HG03095 (cell line): ENCODE results near the gene KLHL30.

ENCODE experiments used
- ATAC-seq: cut with Tn5 transposase; IDR thresholded peaks from one replicate; pipeline ENCODE4 v1.9.1; 2021; ENCODE audit warnings: moderate library complexity; ENCODE audit not compliant: unreplicated experiment

The KLHL30 gene

GRCh38 chr2:238117199-238118154 lies 21.0 kb upstream of the KLHL30 start:
- ATAC-seq: no peak

DNA sequence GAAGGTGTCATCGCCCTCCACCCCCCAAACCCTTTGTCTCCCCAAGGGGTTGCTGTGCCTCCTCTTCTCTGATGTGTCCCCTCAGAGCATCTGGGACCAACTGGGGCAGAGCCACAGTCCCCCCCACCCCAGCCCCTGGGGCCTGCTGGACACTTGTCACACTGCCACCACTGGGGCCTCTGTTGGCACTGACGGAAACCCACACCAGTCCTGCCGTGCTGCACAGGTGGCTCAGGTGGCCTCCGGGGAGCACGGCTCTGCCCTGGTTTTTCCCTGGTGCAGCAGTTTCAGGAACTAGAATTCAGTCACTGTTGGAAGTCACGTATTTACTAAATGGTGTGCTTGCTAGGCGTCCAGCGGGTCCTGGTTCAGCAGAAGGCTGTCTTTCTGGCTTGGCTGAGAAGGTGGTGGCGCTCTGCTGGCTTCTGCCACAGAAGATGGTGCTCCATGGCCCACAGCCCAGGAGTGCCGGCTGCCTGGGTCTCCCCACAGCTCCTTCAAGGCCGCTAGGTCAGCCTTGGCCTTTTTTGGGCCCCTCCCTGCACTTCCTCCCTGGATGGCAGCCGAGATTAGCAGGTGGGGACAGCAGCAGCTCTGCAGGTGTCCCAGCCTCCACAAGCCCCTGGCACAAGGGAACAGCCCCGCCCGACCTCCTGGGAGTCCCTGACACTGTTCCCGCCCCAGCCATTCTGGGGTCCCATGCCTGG lies 18.6 kb upstream of the KLHL30 start:
- no peak for ATAC-seq

DNA sequence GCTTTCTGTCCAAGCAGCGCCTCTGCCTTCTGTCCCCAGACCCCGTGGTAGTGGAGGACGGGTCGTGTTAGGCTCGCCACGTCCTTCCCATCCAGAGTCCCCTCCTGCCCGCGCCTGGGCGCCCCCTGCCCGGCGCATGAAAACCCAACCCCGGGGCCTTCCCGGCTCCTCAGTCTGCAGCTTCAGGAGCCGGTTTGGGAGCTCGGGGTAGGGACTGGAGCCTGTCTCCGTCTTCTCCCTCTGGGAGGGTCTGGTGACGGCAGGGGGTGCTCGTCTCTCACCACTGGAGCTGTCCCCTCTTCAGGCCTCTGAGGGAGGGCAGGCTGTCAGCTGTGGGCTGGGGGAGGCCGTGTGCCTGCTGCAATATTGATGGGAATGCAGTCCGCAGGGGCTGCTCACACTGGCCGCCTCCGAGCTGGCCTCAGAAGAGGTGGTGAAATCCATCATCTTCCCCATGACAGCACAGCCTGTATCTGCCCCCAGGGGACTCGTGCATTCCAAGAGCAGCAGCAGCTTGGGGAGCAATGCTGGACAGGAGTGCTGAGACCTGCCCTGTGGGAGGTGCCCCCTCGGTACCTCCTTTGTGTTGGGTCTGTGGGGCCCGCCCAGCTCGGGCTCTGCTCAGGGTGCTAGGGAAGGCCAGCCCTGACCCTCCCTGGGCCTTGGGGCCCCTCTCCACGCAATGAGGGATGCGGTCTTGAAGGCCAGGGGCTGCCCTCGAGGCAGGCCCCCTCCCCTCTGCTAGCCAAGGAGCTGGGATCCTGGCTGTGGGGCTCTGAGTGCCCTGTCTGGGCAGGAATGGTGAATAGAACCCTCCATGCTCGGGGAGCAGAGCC lies 17.8 kb upstream of the KLHL30 start:
- ATAC-seq: no peak

DNA sequence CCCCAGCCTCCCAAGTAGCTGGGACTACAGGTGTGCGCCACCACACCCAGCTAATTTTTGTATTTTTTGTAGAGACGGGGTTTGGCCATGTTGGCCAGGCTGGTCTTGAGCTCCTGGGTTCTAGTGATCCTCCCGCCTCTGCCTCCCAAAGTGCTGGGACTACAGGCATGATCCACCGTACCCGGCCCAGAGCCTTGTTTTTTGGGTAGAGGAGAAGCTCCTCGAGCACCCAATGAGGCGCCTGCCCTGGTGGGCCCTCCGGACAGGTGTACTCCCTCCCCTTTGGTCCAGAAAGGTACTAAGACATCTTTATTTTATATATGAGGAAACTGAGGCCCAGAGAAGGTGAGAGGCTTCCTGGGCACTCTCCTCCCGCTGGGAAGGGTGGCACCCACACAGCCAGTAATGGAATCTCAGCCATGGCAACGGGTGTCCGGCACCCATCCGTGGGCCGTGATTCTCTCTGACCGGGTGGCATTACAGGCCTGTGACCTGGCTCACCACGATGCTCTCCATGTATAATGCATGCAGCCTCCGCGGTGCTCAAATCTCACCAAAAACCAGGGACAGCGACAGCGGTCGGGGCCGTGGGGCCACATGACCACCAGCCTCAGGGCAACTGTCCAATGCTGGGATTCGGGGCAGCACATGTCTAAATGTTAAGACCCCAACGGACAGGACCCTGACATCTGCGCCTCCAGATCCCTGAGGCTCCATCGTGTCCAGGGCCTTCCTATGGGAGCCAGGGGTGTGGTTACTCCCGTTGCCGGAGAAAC lies 16.8 kb upstream of the KLHL30 start:
- no peak for ATAC-seq

DNA sequence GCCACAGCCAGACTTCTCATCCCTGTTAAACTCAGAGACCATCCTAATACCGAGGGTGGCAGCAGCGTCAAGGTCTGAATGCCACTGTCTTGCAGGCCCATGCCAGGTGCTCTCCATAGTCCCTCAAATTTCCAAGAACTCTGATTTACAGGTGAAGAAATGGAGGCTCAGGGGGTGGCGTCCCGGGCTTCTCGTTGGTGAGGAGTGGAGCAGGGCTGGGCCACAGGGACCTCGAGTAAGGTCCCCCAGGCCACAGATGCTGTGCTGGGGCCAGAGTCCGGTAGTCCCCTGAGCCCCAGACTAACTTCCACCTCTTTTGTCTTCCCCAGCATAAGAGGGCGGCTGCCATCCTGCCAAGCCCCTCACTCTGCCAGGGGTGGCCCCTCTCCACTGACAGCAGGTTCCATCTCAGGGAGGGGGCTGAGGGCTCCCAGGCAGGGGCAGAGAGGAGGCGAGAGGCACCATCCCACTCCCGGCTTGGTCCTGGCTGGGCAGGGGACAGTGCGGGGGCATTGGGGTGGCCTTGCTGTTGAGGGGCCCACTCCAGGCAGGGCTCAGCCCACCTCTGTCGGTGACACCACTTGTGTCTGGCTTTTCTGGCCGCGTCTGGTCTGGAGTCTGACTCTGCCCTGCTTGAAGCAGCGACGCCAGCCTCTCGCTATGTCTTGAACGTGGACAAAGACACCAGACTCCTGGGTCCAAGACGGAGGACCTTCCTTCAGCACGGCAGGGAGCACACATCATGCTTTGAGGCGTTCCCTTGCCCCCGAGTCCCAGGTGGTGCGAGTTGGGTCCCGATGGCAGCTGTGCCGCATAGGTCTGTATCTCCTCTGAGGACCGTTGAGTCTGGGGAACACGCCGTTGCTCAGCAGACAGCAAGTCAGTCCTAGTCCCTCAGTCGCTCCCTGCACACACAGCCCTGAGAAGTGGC lies 15.9 kb upstream of the KLHL30 start:
- no peak for ATAC-seq

- ATAC-seq: no peak
Observed at GRCh38 chr2:238123218-238123971, 15.1 kb upstream of the KLHL30 start.

- no peak for ATAC-seq
Observed at GRCh38 chr2:238123991-238124470, 14.4 kb upstream of the KLHL30 start.

DNA sequence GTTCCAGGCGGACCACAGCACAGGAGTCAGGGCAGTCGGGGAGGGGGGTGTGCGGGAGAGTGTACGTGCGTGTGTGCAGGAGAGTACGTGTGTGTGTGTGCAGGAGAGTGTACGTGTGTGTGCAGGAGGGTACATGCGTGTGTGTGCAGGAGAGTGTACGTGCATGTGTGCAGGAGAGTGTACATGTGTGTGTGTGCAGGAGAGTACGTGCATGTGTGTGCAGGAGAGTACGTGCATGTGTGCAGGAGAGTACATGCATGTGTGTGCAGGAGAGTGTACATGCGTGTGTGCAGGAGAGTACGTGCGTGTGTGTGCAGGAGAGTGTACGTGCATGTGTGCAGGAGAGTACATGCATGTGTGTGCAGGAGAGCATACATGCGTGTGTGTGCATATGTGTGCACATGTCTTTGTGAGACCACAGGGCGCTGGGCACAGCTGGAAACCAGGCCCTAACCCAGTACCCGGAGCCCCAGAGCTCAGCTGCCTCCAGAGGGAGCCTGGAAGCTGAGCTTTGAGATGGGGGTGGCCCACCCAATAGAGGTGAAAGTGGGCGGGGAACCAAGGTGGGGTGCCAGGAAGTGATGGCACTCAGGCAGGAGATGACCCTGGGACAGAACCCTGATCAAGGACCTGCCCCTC lies 13.9 kb upstream of the KLHL30 start:
- ATAC-seq: no peak

- ATAC-seq: no peak
Observed at GRCh38 chr2:238125127-238125885, 13.2 kb upstream of the KLHL30 start.

DNA sequence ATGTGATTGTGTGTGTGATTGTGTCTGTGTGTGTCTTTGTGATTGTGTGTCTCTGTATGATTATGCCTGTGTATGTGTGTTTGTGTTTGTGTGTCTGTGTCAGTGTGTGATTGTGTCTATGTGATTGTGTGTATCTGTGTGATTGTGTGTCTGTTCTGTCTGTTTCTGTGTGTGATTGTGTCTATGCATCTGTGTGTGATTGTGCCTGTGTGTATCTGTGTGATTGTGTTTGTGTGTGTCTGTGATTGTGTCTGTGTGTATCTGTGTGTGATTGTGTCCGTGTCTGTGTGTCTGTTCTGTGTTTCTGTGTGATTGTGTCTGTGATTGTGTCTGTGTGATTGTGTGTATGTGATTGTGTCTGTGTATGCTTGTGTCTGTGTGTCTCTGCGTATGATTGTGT lies 12.1 kb upstream of the KLHL30 start:
- ATAC-seq: no peak

GRCh38 chr2:238126775-238127164 lies 11.7 kb upstream of the KLHL30 start:
- ATAC-seq: no peak

- ATAC-seq: no peak
Observed at GRCh38 chr2:238127165-238128060, 11.1 kb upstream of the KLHL30 start.

DNA sequence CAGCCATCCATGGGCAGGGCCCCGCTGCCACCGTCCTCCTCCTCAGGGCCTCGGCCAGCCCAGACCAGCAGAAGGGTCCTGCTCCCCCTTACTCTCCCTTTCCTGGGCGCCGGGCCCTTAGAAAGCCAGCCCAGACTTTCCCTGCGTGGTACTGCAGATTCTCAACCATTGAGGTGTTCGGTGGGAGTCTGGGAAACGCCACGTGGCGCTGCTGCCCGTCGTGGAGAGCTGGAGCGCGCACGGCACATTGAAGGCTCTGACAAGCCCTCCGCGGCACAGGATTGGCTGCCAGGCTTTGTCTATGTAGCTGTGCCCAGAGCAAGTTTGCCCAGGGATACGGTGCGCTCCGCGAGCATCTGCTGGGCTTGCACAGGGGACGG lies 10.4 kb upstream of the KLHL30 start:
- no peak for ATAC-seq

DNA sequence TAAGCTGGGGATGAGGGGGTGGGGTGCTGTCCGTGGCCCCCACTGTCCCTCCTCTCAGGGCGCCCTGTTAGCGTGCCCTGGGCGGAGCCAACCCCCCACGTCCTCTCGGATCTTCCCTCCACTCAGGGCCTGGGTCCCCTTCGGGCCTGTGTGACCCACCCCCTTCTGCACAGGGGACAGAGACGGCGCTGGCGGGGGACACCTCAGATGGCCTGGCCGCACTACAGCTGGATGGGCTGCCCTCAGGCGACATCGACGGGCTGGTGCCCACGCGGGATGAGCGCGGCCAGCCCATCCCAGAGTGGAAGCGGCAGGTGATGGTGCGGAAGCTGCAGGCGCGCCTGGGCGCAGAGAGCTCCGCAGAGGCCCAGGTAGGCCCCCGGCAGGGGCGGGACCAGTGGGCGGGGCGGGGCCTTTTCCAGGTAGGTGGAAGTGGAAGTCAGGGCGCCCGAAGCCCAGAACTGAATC lies 9.9 kb upstream of the KLHL30 start:
- ATAC-seq: no peak

- no peak for ATAC-seq
Observed at GRCh38 chr2:238129166-238130010, 9.1 kb upstream of the KLHL30 start.
